HL-60 (cell line): ENCODE measurements around the gene ITGA6.

Experiments
- DNase-seq, 2 experiments: peaks; one replicate each; pipeline ENCODE4 v3.0.0-alpha.2; 2010 to 2020; ENCODE audit warnings: low read depth in 1 of 2, low spot score in 1 of 2
- H3K27ac ChIP-seq: fragments of 250-450 bp; sonication (Bioruptor Pico); replicated peaks from 2 replicates; pipeline ENCODE4 v1.5.1; 2020; ENCODE audit warnings: mild to moderate bottlenecking, moderate library complexity
- H3K27me3 ChIP-seq: fragments of 250-450 bp; sonication (Bioruptor Pico); 2 replicates; pipeline ENCODE4 v1.5.1; 2021; ENCODE audit warnings: mild to moderate bottlenecking, moderate library complexity; ENCODE audit not compliant: insufficient read depth, poor library complexity, severe bottlenecking
- H3K4me3 ChIP-seq: replicated peaks from 2 replicates; pipeline ENCODE4 v1.5.1; 2011; ENCODE audit warnings: mild to moderate bottlenecking, control low read depth, low read length; ENCODE audit not compliant: insufficient read depth
- GABPA ChIP-seq: IDR thresholded peaks from 2 replicates; pipeline ENCODE4 v1.6.1; 2012; ENCODE audit warnings: low read depth
- POLR2AphosphoS5 ChIP-seq: IDR thresholded peaks from 2 replicates; pipeline ENCODE4 v1.6.1; 2012; ENCODE audit warnings: low read depth
- REST ChIP-seq: IDR thresholded peaks from 2 replicates; pipeline ENCODE4 v1.6.1; 2012; ENCODE audit warnings: low read depth; ENCODE audit not compliant: insufficient replicate concordance
- SPI1 ChIP-seq: IDR thresholded peaks from 2 replicates; pipeline ENCODE4 v1.6.1; 2012; ENCODE audit warnings: low read depth, mild to moderate bottlenecking, borderline replicate concordance
- TF ChIP-seq, protein P1 (sequence below): IDR thresholded peaks from one replicate; pipeline ENCODE4 v1.5.1; 2011; ENCODE audit warnings: low read length, control low read depth, inconsistent platforms; ENCODE audit not compliant: insufficient read depth

The ITGA6 gene

DNA sequence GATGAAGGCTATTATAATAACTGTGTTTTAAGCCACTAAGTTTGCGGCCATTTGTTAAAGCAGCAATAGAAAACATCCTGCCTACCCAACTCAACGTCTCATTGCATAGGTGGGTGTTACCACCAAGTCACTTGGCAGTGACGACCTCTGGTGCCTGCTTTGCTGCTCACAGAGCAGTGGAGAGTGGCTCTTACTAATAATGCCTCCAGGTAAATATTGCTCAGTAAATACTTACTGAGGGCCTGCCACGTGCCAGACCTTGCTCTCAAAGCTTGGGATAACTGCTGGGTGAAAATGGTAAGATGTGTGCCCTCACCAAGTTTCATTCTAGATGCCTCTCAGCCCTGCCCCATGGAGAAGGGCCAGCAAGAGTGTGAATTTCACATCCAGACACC is 27.7 kb downstream of the ITGA6 start:
- H3K4me3 ChIP-seq = no peak overlapping the region
- no peak for DNase-seq
- TF ChIP-seq, protein P1, sequence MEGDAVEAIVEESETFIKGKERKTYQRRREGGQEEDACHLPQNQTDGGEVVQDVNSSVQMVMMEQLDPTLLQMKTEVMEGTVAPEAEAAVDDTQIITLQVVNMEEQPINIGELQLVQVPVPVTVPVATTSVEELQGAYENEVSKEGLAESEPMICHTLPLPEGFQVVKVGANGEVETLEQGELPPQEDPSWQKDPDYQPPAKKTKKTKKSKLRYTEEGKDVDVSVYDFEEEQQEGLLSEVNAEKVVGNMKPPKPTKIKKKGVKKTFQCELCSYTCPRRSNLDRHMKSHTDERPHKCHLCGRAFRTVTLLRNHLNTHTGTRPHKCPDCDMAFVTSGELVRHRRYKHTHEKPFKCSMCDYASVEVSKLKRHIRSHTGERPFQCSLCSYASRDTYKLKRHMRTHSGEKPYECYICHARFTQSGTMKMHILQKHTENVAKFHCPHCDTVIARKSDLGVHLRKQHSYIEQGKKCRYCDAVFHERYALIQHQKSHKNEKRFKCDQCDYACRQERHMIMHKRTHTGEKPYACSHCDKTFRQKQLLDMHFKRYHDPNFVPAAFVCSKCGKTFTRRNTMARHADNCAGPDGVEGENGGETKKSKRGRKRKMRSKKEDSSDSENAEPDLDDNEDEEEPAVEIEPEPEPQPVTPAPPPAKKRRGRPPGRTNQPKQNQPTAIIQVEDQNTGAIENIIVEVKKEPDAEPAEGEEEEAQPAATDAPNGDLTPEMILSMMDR = no peak
- TF ChIP-seq GABPA (no peak), REST (no peak), POLR2AphosphoS5 (no peak), SPI1 (no peak)
- no peaks in the 10 kb centered on the region for H3K27me3 ChIP-seq
- no peak overlapping the region for H3K27ac ChIP-seq

GRCh38 chr2:172456002-172456401 is 28.6 kb downstream of the ITGA6 start:
- TF ChIP-seq POLR2AphosphoS5 (no peak), GABPA (no peak), SPI1 (0 out of 2 replicates have a peak, but pooled peaks have one; percentile 25)
- no peak for DNase-seq
- H3K4me3 ChIP-seq = no peak overlapping the region
- H3K27me3 ChIP-seq = no peaks in the 10 kb centered on the region
- H3K27ac ChIP-seq = no peak overlapping the region

- TF ChIP-seq, protein P1 = no peak
- TF ChIP-seq REST = no peak
- TF ChIP-seq SPI1 = no peak
- no peak for TF ChIP-seq POLR2AphosphoS5
- TF ChIP-seq GABPA = no peak
- H3K27ac ChIP-seq = no peak overlapping the region
- H3K4me3 ChIP-seq = no peak overlapping the region
- DNase-seq = no peak
- H3K27me3 ChIP-seq = no peaks in the 10 kb centered on the region
Observed at GRCh38 chr2:172457536-172457935, 30.1 kb downstream of the ITGA6 start.

GRCh38 chr2:172458561-172459124 is 31.3 kb downstream of the ITGA6 start:
- TF ChIP-seq, protein P1 = no peak
- no peak for TF ChIP-seq SPI1
- TF ChIP-seq POLR2AphosphoS5 = no peak
- no peak for TF ChIP-seq GABPA
- no peak for TF ChIP-seq REST
- no peak for DNase-seq
- Histone ChIP-seq H3K4me3 (no peak overlapping the region), H3K27ac (no peak overlapping the region), H3K27me3 (no peaks in the 10 kb centered on the region)
